HUES6 (cell line): ENCODE data around the gene MEIS2.

ENCODE experiments used
- H3K27ac ChIP-seq: 2 replicates; pipeline ENCODE4 v1.7.0; 2013; ENCODE audit warnings: low read depth, mild to moderate bottlenecking, low read length, inconsistent platforms
- H3K27me3 ChIP-seq: 2 replicates; pipeline ENCODE4 v1.6.1; 2013; ENCODE audit warnings: low read length; ENCODE audit not compliant: control insufficient read depth, insufficient read depth
- H3K36me3 ChIP-seq: 2 replicates; pipeline ENCODE4 v1.6.1; 2013; ENCODE audit warnings: low read length; ENCODE audit not compliant: control insufficient read depth, insufficient read depth
- H3K4me1 ChIP-seq: 2 replicates; pipeline ENCODE4 v1.6.1; 2013; ENCODE audit warnings: low read length; ENCODE audit not compliant: control insufficient read depth, insufficient read depth
- H3K4me3 ChIP-seq: 2 replicates; pipeline ENCODE4 v1.5.1; 2013; ENCODE audit warnings: low read depth, low read length
- H3K9ac ChIP-seq: one replicate; pipeline ENCODE4 v1.6.1; 2013; ENCODE audit warnings: mild to moderate bottlenecking, low read length
- H3K9me3 ChIP-seq: 2 replicates; pipeline ENCODE4 v1.6.1; 2013; ENCODE audit warnings: low read depth, low read length; ENCODE audit not compliant: control insufficient read depth, insufficient read depth

Gene MEIS2

DNA sequence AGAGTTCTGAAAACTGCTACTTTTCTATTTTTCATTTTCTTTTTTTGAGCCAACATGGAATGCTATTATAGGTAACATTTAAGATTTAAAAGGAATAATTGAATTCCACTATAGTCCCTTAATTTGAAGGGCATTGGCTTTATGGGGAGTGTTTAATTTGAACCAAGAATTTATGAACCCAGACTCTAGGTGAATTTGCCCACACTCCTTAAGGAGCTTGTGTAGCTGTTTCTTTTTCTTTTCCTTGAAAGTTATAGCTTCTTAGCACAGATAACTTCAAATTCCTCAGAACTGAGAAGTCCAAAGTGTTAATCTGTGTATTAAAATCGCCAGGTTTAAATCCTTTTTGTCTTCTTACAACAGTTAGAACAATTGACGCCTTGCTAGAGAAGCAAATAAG is 4.7 kb upstream of the MEIS2 start:
- H3K27me3 ChIP-seq: peaks cover 79% of the 10 kb centered on the region
- no peaks in the 10 kb centered on the region for H3K9me3 ChIP-seq

DNA sequence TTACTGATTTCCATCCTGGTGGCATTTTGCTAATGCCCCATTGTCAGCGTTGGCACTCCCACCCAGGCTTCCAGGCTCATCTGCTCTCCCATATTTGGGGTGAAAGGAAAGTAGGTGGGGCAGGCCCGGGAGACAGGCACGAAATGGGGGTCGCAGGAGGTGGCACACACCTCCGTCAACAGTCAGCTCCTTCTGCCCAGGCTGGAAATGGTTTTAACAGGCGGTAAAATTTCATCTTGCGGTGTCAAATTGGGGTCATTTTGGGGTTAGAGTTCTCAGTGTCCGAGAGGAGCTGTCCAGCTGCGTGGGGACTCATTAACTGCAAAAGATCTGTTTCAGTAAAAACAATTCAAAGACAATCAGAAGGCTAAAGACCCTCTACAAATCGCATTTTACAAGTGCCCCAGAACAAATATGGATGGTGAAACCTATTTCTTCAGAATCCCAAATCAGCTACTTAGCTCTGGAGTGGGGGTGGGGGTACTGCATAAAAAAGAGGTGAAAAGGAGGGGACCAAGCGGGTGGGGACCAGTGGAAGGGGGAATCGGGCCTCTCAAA is 4.2 kb upstream of the MEIS2 start:
- no peak overlapping the region for H3K27ac ChIP-seq
- H3K27me3 ChIP-seq: peaks cover 79% of the 10 kb centered on the region
- peaks cover 39% of the 10 kb centered on the region for H3K4me1 ChIP-seq
- no peak overlapping the region for H3K9ac ChIP-seq
- no peaks in the 10 kb centered on the region for H3K9me3 ChIP-seq
- H3K36me3 ChIP-seq: no peaks in the 10 kb centered on the region
- H3K4me3 ChIP-seq: peak overlapping the region; percentile 34

More for the DNA sequence above, 4.7 kb upstream of the MEIS2 start:
- Histone ChIP-seq H3K36me3 (no peaks in the 10 kb centered on the region), H3K27ac (no peak overlapping the region), H3K9ac (no peak overlapping the region), H3K4me1 (peaks cover 41% of the 10 kb centered on the region), H3K4me3 (no peak overlapping the region)

DNA sequence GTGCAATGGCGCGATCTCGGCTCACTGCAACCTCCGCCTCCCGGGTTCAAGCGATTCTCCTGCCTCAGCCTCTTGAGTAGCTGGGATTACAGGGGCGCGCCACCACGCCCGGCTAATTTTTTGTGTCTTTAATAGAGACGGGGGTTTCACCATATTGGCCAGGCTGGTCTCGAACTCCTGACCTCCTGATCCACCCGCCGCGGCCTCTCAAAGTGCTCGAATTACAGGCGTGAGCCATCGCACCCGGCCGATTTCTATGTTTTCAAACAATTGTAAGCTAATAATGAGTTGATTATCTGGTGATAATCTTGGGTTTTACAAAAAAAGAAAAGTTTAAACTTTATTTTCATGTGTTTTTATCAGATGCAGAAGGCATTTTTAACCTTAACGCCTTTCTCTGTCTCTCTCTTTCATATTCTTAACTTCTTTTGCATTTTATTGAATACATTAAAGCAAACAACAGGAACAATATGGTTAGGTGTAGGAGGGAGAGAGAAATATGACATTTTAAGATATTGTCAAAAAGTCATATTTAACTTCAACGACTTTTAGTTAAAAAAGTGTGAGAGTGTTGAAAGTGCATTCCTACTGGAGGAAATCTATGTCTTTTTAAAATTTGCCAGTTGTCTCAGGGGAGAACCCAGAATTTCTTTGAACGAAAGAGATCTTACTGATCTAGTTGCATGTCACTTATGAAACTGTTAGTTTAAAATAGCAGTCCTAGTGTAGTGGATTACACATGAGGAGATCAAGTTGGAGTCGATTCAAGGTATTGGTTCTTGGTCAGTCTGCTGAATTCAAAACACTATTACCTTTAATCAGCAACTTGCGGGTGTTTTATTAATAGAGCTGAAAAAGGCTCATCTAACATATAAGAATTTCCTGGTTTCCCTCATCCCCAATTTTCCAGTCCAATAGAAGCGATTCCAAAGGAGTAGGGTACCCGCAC is 3.4 kb upstream of the MEIS2 start:
- Histone ChIP-seq H3K9ac (no peak overlapping the region), H3K9me3 (no peaks in the 10 kb centered on the region), H3K4me3 (peak overlapping the region; percentile 90; the same call in 1 of the 2 replicates), H3K4me1 (peaks cover 32% of the 10 kb centered on the region), H3K27ac (no peak overlapping the region), H3K36me3 (no peaks in the 10 kb centered on the region), H3K27me3 (peaks cover 79% of the 10 kb centered on the region)

- H3K36me3 ChIP-seq: no peaks in the 10 kb centered on the region
- peak overlapping the region; percentile 90 for H3K4me3 ChIP-seq
- H3K4me1 ChIP-seq: peaks cover 28% of the 10 kb centered on the region
- H3K9ac ChIP-seq: no peak overlapping the region
- peaks cover 79% of the 10 kb centered on the region for H3K27me3 ChIP-seq
- H3K27ac ChIP-seq: no peak overlapping the region
- H3K9me3 ChIP-seq: no peaks in the 10 kb centered on the region
Observed at GRCh38 chr15:37103163-37103435, 2.8 kb upstream of the MEIS2 start.

DNA sequence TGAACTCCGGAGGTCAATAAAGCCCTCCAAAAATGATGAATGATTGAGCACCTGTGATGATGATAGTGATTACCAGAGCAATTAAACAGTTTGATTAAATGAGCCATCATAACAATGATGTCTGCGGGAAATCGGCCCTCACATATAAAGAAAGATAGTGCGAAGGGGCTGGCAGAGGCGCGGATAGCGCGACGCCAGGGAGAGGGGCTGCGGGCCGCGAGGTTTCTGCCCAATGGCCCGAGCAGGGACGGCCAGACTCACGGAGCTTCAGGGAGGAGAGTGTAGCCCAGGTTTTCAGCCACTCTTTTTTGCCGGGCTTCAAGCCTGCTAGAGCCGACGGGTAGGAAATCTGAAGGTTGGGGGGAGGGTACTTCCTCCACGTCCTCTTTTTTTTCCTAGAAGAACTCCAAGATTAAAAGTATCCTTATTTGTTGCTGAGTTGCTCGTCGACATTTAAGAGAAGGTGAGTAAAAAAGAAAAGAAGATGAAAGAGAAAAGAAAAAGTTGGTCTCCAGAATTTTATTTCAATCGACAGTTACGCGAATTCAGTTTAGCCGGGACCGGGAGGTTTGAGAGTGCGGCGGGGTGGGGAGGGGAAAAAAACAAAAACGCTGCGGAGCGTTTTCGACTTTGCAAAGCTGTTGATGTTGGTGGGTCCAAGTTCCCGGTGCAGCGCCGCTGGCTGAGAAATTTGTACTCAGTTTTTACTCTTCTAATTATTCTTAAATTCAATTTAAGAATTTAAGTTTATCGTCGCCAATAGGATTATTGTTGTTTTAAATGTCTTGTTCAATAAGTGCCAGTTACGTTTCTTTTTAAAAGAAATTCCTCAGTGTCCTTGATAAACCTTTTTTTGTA is 2.2 kb upstream of the MEIS2 start:
- Histone ChIP-seq H3K9me3 (no peaks in the 10 kb centered on the region), H3K27me3 (peaks cover 79% of the 10 kb centered on the region), H3K36me3 (no peaks in the 10 kb centered on the region), H3K4me3 (peak overlapping the region; percentile 90), H3K27ac (no peak overlapping the region), H3K9ac (peak overlapping the region; percentile 17), H3K4me1 (peaks cover 25% of the 10 kb centered on the region)

DNA sequence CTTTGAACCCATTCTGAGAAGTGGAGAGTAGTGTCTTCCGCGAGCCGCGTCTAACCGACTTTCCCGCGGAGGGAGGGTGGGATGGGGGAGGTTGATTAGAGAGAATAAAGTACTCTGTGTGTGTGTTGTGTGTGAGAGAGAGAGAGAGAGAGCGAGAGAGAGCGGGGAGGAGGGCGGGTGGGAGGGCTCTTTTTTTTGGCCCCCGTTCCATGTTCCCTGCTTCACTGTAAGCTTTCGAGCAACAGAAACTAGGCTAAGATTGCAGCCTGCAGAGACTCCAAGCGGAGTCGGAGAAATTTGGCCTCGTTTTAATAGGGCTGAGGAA is 1.6 kb upstream of the MEIS2 start:
- Histone ChIP-seq H3K36me3 (no peaks in the 10 kb centered on the region), H3K27me3 (peaks cover 79% of the 10 kb centered on the region), H3K9me3 (no peaks in the 10 kb centered on the region), H3K27ac (no peak overlapping the region), H3K4me1 (peaks cover 25% of the 10 kb centered on the region), H3K4me3 (peak overlapping the region; percentile 90), H3K9ac (peak overlapping the region; percentile 61)

GRCh38 chr15:37100966-37101215 is 542 bp upstream of the MEIS2 start:
- peaks cover 31% of the 10 kb centered on the region for H3K4me1 ChIP-seq
- no peak overlapping the region for H3K27ac ChIP-seq
- no peaks in the 10 kb centered on the region for H3K36me3 ChIP-seq
- peak overlapping the region; percentile 61 for H3K9ac ChIP-seq
- H3K27me3 ChIP-seq: peaks cover 81% of the 10 kb centered on the region
- no peaks in the 10 kb centered on the region for H3K9me3 ChIP-seq
- H3K4me3 ChIP-seq: peak overlapping the region; percentile 90

DNA sequence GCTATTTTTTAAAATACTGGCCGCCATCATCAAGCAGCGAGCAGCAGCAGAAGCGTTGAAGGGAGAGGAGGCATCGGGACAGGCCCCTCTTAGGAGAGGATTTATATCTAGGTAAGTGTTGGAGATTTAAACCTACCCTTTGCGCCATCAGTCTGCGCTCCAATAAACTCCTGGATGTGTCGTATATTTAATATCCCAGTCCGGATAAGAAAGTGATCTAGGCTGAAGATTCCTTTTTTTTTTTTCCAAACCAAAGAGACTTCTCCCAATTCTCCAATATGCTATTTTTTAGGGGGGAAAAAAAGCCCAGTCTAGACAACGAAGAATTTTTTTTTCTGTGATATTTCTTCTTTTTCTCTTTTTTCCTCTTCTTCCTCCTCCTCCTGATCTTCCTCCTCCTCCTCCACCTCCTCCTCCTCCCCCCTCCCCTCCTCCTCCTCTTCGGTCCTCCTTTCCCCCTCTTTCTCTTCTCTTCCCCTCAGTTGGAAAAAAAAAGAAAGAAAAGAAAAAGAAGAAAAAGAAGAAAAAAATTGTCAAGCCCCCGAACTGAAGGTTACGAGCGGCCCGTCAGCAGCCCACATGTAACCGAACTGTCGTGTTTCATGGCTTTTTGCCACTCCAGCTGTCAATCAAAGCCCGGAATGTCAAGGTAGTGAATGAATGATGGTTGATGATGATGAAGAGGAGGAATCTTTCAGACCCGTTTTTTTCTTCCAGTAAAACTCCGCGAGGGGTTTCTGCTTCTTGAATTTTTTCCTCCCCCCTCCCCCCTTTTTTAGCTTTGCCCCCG is 835 bp downstream of the MEIS2 start:
- H3K36me3 ChIP-seq: no peaks in the 10 kb centered on the region
- peaks cover 76% of the 10 kb centered on the region for H3K27me3 ChIP-seq
- H3K4me3 ChIP-seq: peak overlapping the region; percentile 90
- H3K9ac ChIP-seq: peak overlapping the region; percentile 53
- H3K27ac ChIP-seq: no peak overlapping the region
- no peaks in the 10 kb centered on the region for H3K9me3 ChIP-seq
- H3K4me1 ChIP-seq: peaks cover 34% of the 10 kb centered on the region

- Histone ChIP-seq H3K9ac (peak overlapping the region; percentile 53), H3K27ac (no peak overlapping the region)
Observed at GRCh38 chr15:37098468-37099318, 1.7 kb downstream of the MEIS2 start.

More at GRCh38 chr15:37098468-37099318, 1.7 kb downstream of the MEIS2 start:
- peaks cover 34% of the 10 kb centered on the region for H3K4me1 ChIP-seq
- H3K9me3 ChIP-seq: no peaks in the 10 kb centered on the region
- peak overlapping the region; percentile 90 for H3K4me3 ChIP-seq
- peaks cover 76% of the 10 kb centered on the region for H3K27me3 ChIP-seq
- H3K36me3 ChIP-seq: no peaks in the 10 kb centered on the region
